OCI-LY7 (cell line): ENCODE measurements around the gene TMEM200B. TPM values are rescaled to one million over a fixed set of nuclear protein-coding genes. Genes with fewer than 3 reads are reported as not detected.
"Not testable (repeated sequence)": the region's sequence is repeated elsewhere in the genome, so short reads cannot be mapped to it uniquely, and the experiment has no call there.

ENCODE experiments used
- BruUV-seq: library from RNA; stranded (reverse); fragments of 400-500 nt; replicated peaks from 2 replicates; lab custom pipeline; 2021; lab: Mats Ljungman, UMichigan
- CTCF ChIA-PET: fragments of 300-600 bp; sonication (Branson Sonifier 250); formaldehyde crosslinking; loops from one replicate; lab custom pipeline; 2022; ENCODE audit warnings: antibody characterized with exemption; ENCODE audit not compliant: unreplicated experiment; lab: Charles Lee
- POLR2A ChIA-PET: fragments of 300-600 bp; sonication (Branson Sonifier 250); formaldehyde crosslinking; loops from one replicate; lab custom pipeline; 2022; ENCODE audit warnings: antibody characterized with exemption; lab: Charles Lee
- DNase-seq: peaks from one replicate; pipeline ENCODE4 v3.0.0-alpha.2; 2015; ENCODE audit warnings: low spot score
- H2AFZ ChIP-seq: fragments of 200-600 bp; sonication (generic), shearing (Covaris generic); 2 replicates; pipeline ENCODE4 v1.6.1; 2014; ENCODE audit warnings: mild to moderate bottlenecking, antibody characterized with exemption, low read length, moderate library complexity
- H3K27ac ChIP-seq: fragments of 200-600 bp; sonication (generic); 2 replicates; pipeline ENCODE4 v1.5.1; 2014; ENCODE audit warnings: mixed run types, low read depth, mild to moderate bottlenecking, moderate library complexity, low read length, inconsistent platforms; ENCODE audit not compliant: poor library complexity, severe bottlenecking
- H3K36me3 ChIP-seq: fragments of 200-600 bp; sonication (generic); 2 replicates; pipeline ENCODE4 v1.6.1; 2014; ENCODE audit warnings: mild to moderate bottlenecking, antibody characterized with exemption, low read length, moderate library complexity, mixed read lengths; ENCODE audit not compliant: insufficient read depth
- H3K4me1 ChIP-seq: fragments of 200-600 bp; sonication (generic); 2 replicates; pipeline ENCODE4 v1.5.1; 2014; ENCODE audit warnings: mild to moderate bottlenecking, low read length; ENCODE audit not compliant: insufficient read depth, poor library complexity, severe bottlenecking
- H3K4me2 ChIP-seq: fragments of 200-600 bp; sonication (generic); 2 replicates; pipeline ENCODE4 v1.6.1; 2014; ENCODE audit warnings: mild to moderate bottlenecking, low read length
- H3K4me3 ChIP-seq: fragments of 200-600 bp; sonication (generic); 2 replicates; pipeline ENCODE4 v1.5.1; 2014; ENCODE audit warnings: mild to moderate bottlenecking, low read depth, low read length; ENCODE audit not compliant: poor library complexity, severe bottlenecking
- H3K79me2 ChIP-seq: fragments of 200-600 bp; sonication (generic); 2 replicates; pipeline ENCODE4 v1.6.1; 2016; ENCODE audit warnings: low read depth, mild to moderate bottlenecking, low read length, moderate library complexity, mixed read lengths; ENCODE audit not compliant: insufficient read depth
- H3K9me2 ChIP-seq: fragments of 200-600 bp; sonication (generic); 2 replicates; pipeline ENCODE4 v1.6.1; 2016; ENCODE audit warnings: mild to moderate bottlenecking, low read length, mixed read lengths; ENCODE audit not compliant: insufficient read depth
- H3K9me3 ChIP-seq: fragments of 200-600 bp; sonication (generic); 2 replicates; pipeline ENCODE4 v1.6.1; 2014; ENCODE audit warnings: mild to moderate bottlenecking, mixed run types, low read length, mixed read lengths
- H4K20me1 ChIP-seq: fragments of 200-600 bp; sonication (generic); 2 replicates; pipeline ENCODE4 v1.6.1; 2014; ENCODE audit warnings: mild to moderate bottlenecking, antibody characterized with exemption, low read length, moderate library complexity, mixed read lengths; ENCODE audit not compliant: insufficient read depth
- CTCF ChIP-seq: fragments of 200-600 bp; sonication (generic); conservative IDR thresholded peaks from 2 replicates; pipeline ENCODE4 v1.5.1; 2014; ENCODE audit warnings: mild to moderate bottlenecking, antibody characterized with exemption, low read length, moderate library complexity, mixed read lengths
- EZH2phosphoT487 ChIP-seq: fragments of 200-600 bp; sonication (generic); IDR thresholded peaks from 2 replicates; pipeline ENCODE4 v1.6.1; 2018; ENCODE audit warnings: low read depth, borderline replicate concordance, mild to moderate bottlenecking, mixed run types, antibody characterized with exemption, low read length, moderate library complexity, mixed read lengths
- intact Hi-C: fragments of 100-400 bp; cut with micrococcal nuclease; formaldehyde crosslinking; loops from one replicate; pipeline ENCODE4 v1.10.0; 2022; ENCODE audit not compliant: unreplicated experiment
- total RNA-seq, 2 experiments: library from RNA; depleted of rRNA in 1 of 2; stranded (reverse); fragments of >200 nt in 1 of 2; shearing (Covaris generic) in 1 of 2; gene quantifications; 2 replicates each; pipeline ENCODE4 v1.2.3, GENCODE V29; 2014 to 2022

The TMEM200B gene
- total RNA-seq, 2 experiments from 2014 or later: not detected

DNA sequence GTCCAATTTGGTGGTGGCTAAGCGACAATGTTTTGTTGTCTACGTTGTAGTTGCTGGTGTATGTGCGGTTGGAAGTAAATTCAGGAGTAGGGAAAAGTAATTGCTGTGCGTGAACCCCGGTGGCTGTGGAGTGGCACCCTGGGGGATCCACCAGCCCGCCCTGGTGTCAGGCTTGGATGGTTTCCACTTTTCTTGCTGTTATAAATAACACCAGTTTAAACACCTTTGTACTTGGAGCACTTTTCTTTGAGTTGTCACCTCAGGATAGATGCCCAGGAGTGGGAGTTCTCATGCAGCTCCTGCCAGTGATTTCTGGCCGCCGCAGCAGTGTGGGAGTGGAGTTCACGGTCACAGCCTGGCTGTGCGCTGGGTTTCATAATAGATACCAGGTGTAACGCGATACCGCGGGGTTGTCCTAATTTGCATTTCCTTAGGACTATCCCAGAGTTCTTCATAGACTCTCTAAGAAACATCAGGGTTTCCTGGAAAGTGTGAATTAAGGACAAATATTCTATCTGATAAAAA is 12.8 kb upstream of the TMEM200B start:
- DNase-seq: no peak
- no peaks in the 10 kb centered on the region for H3K36me3 ChIP-seq
- no peak overlapping the region for H3K4me2 ChIP-seq
- intact Hi-C loops: no loop called here
- no peaks in the 10 kb centered on the region for H3K9me3 ChIP-seq
- H3K9me2 ChIP-seq: no peaks in the 10 kb centered on the region
- H2AFZ ChIP-seq: no peak overlapping the region
- H3K27ac ChIP-seq: no peak overlapping the region
- POLR2A ChIA-PET: no interaction called here
- TF ChIP-seq EZH2phosphoT487: no peak
- no peak for TF ChIP-seq CTCF
- CTCF ChIA-PET: no interaction called here
- no peaks in the 10 kb centered on the region for H4K20me1 ChIP-seq
- H3K4me3 ChIP-seq: no peak overlapping the region
- H3K4me1 ChIP-seq: no peaks in the 10 kb centered on the region
- no peaks in the 10 kb centered on the region for H3K79me2 ChIP-seq
- no TSS peak for BruUV-seq

- no peaks in the 10 kb centered on the region for H3K4me1 ChIP-seq
- POLR2A ChIA-PET: no interaction called here
- H3K79me2 ChIP-seq: no peaks in the 10 kb centered on the region
- no peaks in the 10 kb centered on the region for H3K9me2 ChIP-seq
- no peak for TF ChIP-seq CTCF
- TF ChIP-seq EZH2phosphoT487: no peak
- no peak overlapping the region; the same call in 1 of the 2 replicates for H2AFZ ChIP-seq
- no peak for DNase-seq
- no peak overlapping the region for H3K4me3 ChIP-seq
- no peaks in the 10 kb centered on the region for H4K20me1 ChIP-seq
- H3K4me2 ChIP-seq: no peak overlapping the region
- intact Hi-C loops: no loop called here
- no peaks in the 10 kb centered on the region for H3K36me3 ChIP-seq
- no TSS peak for BruUV-seq
- no peak overlapping the region for H3K27ac ChIP-seq
- CTCF ChIA-PET: no interaction called here
- no peaks in the 10 kb centered on the region for H3K9me3 ChIP-seq
These were observed 11.0 kb upstream of the TMEM200B start for GRCh38 chr1:29134695-29135028.

- DNase-seq: no peak
- Histone ChIP-seq H2AFZ (no peak overlapping the region; the same call in 1 of the 2 replicates), H3K4me2 (no peak overlapping the region), H3K79me2 (no peaks in the 10 kb centered on the region), H3K27ac (no peak overlapping the region), H4K20me1 (no peaks in the 10 kb centered on the region), H3K4me3 (no peak overlapping the region), H3K9me2 (no peaks in the 10 kb centered on the region), H3K4me1 (no peaks in the 10 kb centered on the region), H3K9me3 (no peaks in the 10 kb centered on the region), H3K36me3 (no peaks in the 10 kb centered on the region)
- TF ChIP-seq CTCF (no peak), EZH2phosphoT487 (no peak)
- CTCF ChIA-PET: no interaction called here
- no TSS peak for BruUV-seq
- POLR2A ChIA-PET: no interaction called here
- intact Hi-C loops: no loop called here
These were observed 10.4 kb upstream of the TMEM200B start for GRCh38 chr1:29133861-29134694.

DNA sequence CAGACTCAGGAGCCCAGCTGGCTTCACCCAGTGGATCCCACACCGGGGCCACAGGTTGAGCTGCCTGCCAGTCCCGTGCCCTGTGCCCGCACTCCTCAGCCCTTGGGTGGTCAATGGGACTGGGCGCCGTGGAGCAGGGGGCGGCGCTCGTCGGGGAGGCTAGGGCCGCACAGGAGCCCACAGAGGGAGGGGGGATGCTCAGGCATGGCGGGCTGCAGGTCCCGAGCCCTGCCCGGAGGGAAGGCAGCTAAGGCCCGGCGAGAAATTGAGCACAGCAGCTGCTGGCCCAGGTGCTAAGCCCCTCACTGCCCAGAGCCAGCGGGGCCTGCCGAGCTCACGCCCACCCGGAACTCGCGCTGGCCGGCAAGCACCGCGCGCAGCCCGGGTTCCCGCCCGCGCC is 7.4 kb upstream of the TMEM200B start:
- H3K79me2 ChIP-seq, BruUV-seq, DNase-seq, H3K27ac ChIP-seq, H3K9me3 ChIP-seq, H4K20me1 ChIP-seq, H3K9me2 ChIP-seq, H3K4me3 ChIP-seq, intact Hi-C loops, H3K4me1 ChIP-seq, H3K36me3 ChIP-seq, H2AFZ ChIP-seq, CTCF ChIA-PET, POLR2A ChIA-PET, H3K4me2 ChIP-seq: not testable (repeated sequence)
